ENCODE data around the gene SSPN. TPM values are rescaled to one million over a fixed set of nuclear protein-coding genes. Genes with fewer than 3 reads are reported as not detected.

Gene SSPN
- total and polyA plus RNA-seq, 9 of the 15 experiments (the other 6 are each of a cell fraction or from before 2014, with no cell fraction given): 0.40 TPM; not detected in 8

GRCh38 chr12:26224657-26225056 lies 29.3 kb downstream of the SSPN start (continued):
- TF ChIP-seq ZZZ3 (IDR thresholded peaks at IDR 0.05) (no peak), NCOA6 (IDR thresholded peaks at IDR 0.05) (no peak)

- ATAC-seq (no peak), FAIRE-seq (no peak), DNase-seq (ENCODE audit: extremely low read depth in 1 of 4, low spot score in 3 of 4) (no peak)
- H3K4me3 ChIP-seq: no peak overlapping the region
- H3K79me2 ChIP-seq (ENCODE audit: control insufficient read depth, insufficient read depth, low read length): no peaks in the 10 kb centered on the region
- WGBS (ENCODE audit: insufficient coverage, low coverage, missing lambda C conversion rate): 12% methylated on average over 10 of the region's 10 CpGs
- intact Hi-C loops (cut with micrococcal nuclease) (no loop called here), in situ Hi-C loops (cut with MboI) (no loop called here)
- TF ChIP-seq CHAMP1 (IDR thresholded peaks at IDR 0.05) (no peak), EHMT2 (IDR thresholded peaks at IDR 0.05) (no peak), PTTG1 (tag; IDR thresholded peaks at IDR 0.05; ENCODE audit: low read depth) (no peak), POU5F1 (IDR thresholded peaks at IDR 0.05; ENCODE audit: borderline replicate concordance, low read depth, low read length, partially characterized antibody) (no peak), MCM3 (IDR thresholded peaks at IDR 0.05) (no peak), HLTF (IDR thresholded peaks at IDR 0.05) (no peak), CREB3 (tag; conservative IDR thresholded peaks at IDR 0.05; ENCODE audit: low read depth) (no peak)
- no peaks in the 10 kb centered on the region for H3K36me3 ChIP-seq (ENCODE audit: control insufficient read depth, insufficient read depth, low read length)
- H3K9ac ChIP-seq (ENCODE audit: insufficient read depth in 1 of 2, low read depth in 2 of 2, low read length in 2 of 2): no peak overlapping the region
- H4K20me1 ChIP-seq (replicated peaks; ENCODE audit: control insufficient read depth, insufficient read depth, low read length): no peaks in the 10 kb centered on the region
- peaks cover 0 to 6% of the 10 kb centered on the region in 2 experiments; a peak in 1 of 5 replicates for H3K4me1 ChIP-seq (replicated peaks in 1 of 2; ENCODE audit: control insufficient read depth in 2 of 2, insufficient read depth in 2 of 2, low read length in 2 of 2)
- no peak overlapping the region for H3K4me2 ChIP-seq (ENCODE audit: insufficient read depth, low read length)
- no TSS peak for BruUV-seq (replicated peaks)
- no peak overlapping the region for H2AFZ ChIP-seq (ENCODE audit: low read depth, low read length)
- no peak overlapping the region for H3K27ac ChIP-seq (ENCODE audit: extremely low read depth, low read depth, low read length)
- ChIA-PET CTCF (ENCODE audit: low intra/inter-chr PET ratio) (no interaction called here), POLR2A (interaction anchor here (0.6 to 0.9 kb wide), 3 partner anchors 13 to 794 kb away, joined by 3 read pairs; no protein-coding TSS in a partner anchor)
- H3K9me3 ChIP-seq (replicated peaks; ENCODE audit: control insufficient read depth, insufficient read depth, low read depth, low read length): no peaks in the 10 kb centered on the region
- H3K27me3 ChIP-seq (ENCODE audit: control insufficient read depth in 2 of 2, insufficient read depth in 2 of 2, low read length in 2 of 2): peaks cover 11 to 23% of the 10 kb centered on the region in 2 experiments; a peak in 4 of 5 replicates
- H3K9me1 ChIP-seq (ENCODE audit: control insufficient read depth, insufficient read depth, low read length): no peaks in the 10 kb centered on the region
Observed at GRCh38 chr12:26226122-26226521, 30.7 kb downstream of the SSPN start.

Measured in K562 (cell line).